Stimulated activated CD4-positive, alpha-beta T cell treated with anti-CD3 and anti-CD28 coated beads, Interleukin-12 subunit alpha, Interleukin-12 subunit beta, amount 100 ng/mL, for 4 hours (primary cell): ENCODE results near the gene SEPSECS.

Experiments
- DNase-seq: peaks from one replicate; pipeline ENCODE4 v3.0.0-alpha.2; 2020

SEPSECS gene

DNA sequence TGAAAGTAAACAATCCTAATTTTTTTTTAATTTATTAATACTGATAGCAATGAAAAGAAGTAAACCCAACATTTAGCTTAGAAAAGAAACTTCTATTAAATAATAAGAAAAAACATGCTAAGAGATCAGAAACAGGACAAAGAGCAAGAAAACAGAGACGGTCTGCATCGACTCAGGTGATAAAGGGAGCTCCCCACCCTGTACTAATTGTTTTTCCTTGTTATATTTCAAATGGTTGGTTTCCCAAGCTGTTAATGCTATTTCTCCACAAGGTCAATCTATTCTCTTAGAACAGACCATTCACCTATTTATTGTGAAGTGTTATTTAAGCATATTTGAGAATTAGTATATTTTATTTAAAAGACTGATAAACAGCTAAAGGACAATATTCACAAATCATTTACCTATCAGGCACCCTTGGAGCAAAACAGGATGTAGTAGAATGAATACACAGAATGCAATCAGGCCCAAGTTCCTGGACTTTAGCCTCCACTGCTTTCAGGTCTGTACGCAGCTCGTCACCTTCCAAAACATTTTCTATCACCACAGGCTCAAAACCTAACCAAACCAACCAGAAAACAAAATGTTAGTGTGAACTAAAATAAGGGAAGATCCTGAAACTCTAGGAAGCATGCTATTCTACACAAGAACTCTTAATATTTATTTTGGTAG is 5.5 kb downstream of the SEPSECS start:
- no peak for DNase-seq

- DNase-seq, result no peak
Measured at GRCh38 chr4:25146076-25146475, 14.2 kb downstream of the SEPSECS start.

DNA sequence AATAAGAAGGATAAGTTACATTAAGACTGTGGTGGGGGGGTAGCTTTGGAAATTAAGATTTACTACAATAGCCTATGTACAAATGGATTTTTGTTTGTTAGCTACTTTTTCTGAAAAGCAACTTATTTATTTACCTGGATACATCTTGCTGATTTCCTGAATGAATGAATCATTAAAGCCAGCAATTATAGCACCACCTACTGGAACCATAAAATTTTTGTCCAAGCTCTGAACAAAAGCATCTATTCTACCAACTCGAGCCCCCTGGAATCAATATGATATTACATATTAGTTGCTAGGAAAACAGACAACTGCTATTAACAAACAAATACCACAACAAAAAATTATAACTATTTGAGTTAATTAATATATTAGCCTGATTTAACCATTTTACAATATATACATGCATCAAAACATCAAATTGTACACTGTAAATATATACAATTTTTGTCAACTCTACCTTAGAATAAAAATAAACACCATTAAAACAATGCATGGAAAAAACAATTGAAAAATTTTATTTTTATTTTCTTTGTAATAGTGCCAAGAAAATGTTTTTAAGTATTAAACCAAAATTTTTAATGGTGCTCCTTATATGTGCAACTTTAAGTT is 15.3 kb downstream of the SEPSECS start:
- DNase-seq, result no peak

- DNase-seq, result no peak
Measured at GRCh38 chr4:25142468-25142867, 17.8 kb downstream of the SEPSECS start.

DNA sequence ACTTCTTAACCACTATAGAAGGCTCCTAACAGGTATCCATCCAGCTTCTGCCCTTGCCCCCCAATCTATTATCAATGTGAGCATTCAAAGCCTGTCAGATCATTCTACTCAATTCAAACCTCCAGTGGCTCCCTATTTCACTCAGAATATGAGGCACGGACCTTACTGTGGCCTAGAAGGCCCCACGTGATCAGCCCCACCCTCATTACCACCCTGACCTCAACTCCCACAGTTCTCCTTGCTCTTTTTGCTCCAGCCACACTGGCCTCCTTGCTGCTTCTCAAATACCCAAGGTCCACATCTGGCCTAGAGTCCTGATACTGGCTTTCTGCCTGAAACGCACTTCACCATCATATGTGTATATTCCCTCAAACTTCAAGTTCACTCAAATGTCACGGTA is 18.7 kb downstream of the SEPSECS start:
- no peak for DNase-seq

DNA sequence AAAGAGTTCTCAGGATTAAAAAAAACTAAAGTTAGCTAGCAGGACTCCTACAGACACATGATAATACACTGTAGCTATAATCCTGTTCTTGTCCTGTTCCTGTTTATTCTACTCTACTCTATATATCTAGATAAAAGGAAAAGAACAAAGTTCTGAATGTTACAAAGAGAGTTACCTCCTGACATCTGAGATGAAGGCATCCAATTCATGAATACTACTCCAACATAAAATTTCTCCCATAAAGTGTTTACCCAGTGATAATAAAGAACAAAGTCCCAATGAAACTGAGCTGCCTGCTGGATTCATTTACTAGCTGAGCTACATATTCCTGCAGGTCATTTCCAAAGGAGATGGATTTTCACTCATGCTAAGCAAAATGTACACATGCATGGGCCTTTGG is 27.1 kb downstream of the SEPSECS start:
- DNase-seq, result no peak

DNA sequence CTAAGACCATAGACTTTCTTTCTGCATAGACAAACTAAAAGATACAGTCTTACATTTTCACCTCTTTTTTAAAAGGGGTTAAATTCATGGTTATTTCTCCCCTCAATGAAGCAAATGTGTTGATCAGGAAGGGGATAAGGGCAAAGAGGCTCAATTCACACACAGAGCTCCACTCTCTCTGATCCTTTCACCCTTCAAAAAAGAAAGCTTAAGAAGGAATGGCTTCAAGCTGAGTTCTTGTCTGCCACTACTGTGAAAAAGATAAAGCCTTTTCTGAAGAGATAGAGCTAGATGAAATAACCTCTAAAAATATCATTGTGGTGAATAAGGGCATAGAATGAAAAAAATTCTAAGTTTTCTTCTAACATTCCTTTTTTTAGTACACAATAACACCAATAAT is 28.3 kb downstream of the SEPSECS start:
- no peak for DNase-seq

GRCh38 chr4:25131381-25131780 is 28.9 kb downstream of the SEPSECS start:
- no peak for DNase-seq

- DNase-seq, result no peak
Measured at GRCh38 chr4:25129917-25130316, 30.3 kb downstream of the SEPSECS start.

DNA sequence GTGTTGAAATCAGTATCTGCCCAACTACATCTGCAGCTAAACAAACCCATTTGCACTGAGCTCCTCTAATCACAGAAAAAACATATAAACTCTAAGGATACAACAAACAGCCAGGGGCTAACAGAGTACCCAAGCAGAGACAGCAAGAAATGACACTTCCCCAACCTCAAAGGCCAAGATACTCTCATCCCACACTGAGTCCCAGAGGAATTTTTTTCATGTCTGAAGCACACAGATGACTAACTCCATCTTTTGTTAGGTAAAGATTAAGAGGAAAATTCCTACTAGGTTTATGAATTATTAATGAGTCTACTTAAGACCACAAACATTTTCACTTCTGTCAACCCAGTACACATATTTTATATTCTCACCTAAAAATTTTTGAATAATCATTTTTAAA is 31.6 kb downstream of the SEPSECS start:
- no peak for DNase-seq

DNA sequence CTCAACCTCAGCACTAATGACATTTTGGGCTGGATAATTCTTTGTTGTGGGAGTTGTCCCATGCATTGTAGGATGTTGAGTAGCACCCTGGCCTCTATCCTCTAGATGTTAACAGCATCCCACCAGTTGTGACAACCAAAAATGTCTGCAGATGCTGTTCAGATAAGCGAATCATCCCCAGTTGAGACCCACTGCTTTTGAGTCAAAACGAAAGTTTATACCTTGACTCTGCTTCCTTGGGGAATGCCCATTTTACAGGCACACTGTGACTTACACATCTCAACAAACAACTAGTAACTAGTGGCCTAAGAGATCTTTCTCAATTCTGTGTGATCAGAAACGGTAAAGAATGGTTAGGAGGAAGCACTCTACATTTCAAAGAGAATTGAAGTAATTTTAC is 37.0 kb downstream of the SEPSECS start:
- DNase-seq, result no peak

DNA sequence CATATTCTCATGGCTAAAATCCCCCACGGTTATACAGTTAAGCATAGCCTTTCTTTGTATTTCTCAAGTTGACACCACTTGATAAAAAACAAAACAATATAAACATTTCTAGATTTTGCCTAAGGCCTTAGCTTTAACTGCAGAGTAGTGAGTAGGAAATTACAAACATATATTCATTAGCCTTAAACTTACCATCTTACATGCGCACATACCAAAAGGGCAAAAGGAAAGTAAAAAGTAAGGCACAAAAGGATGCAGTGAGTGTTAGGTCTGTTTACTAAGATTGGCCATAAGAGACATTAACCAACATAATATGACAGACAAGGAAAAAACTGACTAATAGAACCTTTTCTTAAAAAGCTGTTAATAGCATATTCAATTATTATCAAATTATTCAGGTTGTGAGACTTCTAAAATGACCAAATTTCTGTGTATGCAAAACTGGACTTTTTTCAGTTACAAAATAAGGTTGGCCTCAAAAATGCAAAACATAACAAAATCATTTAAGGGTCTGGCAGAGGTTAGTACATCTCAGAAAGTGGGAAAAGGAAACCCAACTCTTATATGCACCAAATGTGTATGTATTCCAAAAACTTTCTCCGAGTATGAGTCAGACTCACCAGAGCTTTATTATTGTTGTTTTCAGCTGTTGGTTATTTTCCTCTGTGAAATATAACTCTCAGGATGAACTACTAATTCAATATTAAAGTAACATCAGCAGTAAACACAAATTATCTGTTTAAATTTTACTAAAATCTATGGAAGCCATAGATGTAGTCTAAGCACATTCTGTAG is 39.9 kb downstream of the SEPSECS start:
- DNase-seq, result no peak

DNA sequence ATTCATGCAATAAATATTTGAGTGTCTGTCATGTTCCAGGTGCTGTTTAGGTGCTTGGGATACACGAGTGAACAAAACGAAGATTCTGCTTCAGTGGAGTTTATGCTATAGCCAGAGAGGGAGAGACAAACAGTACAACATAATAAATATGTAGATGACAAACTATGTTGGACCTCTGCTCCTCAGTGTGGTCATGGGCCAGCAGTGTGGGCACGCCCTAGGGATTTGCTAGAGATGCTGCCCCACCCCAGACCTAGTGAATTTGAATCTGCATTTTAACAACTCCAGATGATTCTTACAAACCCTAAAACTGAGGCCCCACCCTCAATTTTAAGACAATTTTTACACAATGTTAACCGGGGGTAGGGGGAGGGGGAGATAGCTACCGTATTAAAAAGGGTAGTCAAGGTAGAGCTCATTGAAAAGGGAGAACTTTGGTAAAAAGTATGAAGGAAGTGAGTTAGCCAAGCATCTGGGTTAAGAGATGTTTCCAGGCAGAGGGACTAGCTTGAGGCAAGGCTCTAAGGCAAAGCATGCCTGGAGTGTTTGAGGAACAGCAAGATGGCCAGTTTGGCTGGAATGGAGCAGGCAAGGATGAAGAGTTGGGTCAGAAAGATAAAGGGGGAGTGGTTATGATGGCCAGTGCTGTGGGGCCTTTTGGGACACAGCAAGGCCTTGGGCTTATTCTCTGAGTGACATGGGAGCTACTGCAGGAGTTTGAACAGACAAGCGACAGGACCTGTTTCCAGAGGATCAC is 42.4 kb downstream of the SEPSECS start:
- DNase-seq, result no peak

- DNase-seq, result no peak
Measured at GRCh38 chr4:25117274-25117673, 43.0 kb downstream of the SEPSECS start.

GRCh38 chr4:25113915-25114904 is 46.0 kb downstream of the SEPSECS start:
- DNase-seq, result no peak

DNA sequence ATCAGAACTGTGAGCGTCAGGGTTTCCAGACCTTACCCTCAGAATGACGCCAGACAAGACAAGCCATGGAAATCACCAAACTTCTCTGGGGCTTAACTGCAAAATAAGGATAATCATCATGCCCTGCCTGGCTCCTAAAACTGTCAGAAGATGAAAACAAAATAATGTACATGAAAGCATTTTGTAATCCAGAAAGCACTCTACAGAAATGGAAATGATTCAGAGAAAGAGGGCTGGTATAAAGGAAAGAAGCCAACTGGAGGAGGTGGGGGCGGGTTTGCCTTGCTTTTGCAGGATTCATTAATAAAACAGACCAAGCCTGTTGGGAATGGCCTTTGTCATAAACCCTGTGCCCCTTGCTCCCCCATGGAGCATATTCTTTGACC is 47.3 kb downstream of the SEPSECS start:
- DNase-seq, result no peak

DNA sequence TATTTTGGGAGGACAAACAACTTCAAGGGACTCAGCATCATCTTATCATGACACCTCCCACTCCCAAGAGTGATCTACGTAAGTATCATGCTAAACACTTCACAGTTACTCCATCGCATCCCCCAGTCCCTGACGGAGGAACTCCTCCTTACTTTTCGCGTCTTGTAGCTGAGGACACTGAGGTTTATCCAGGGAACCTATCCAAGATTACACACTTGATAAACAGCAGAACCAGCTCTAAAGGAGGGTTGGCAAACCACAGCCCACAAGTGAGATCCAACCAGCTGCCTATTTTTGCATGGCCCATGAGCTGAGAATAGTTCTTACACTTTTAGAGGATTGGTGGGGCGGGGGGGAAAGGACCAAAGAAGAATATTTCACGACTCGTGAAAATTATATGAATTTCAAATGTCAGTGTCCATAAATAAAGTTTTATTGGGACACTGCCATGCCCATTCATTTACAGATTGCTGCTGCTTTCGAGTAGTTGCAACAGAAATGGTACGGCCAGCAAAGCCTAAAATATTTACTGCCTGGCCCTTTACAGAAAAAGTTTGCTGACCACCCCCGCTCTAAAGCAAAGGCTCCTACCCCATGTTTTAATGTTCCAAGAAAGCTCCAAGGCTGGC is 47.8 kb downstream of the SEPSECS start:
- no peak for DNase-seq

DNA sequence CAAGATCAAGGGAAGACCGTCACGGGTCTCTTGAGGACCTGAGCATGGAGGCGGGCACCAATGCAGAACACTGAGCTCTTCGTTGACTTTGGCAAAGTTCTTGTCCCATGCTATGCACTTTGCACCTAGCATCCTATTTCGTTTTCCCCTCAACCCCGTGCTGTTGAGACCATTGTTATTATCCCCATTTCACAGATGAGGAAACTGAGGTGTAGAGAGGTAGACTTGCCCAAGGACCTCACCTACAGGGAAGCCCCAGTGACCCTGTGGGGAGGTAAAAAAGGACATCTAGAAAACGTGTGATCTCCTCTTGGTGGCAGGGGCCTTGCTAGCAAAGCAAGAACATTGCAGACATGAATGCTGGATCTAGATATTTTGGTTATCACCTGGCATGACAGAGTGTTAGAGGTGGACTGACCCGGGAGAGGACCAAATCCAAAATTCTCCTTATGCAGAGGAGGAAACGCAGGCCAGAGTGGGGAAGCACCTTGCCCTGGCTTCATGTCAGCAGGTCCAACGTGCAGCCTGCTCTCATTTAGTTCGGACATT is 48.5 kb downstream of the SEPSECS start:
- DNase-seq, result no peak

GRCh38 chr4:25110527-25111329 is 49.5 kb downstream of the SEPSECS start:
- no peak for DNase-seq

DNA sequence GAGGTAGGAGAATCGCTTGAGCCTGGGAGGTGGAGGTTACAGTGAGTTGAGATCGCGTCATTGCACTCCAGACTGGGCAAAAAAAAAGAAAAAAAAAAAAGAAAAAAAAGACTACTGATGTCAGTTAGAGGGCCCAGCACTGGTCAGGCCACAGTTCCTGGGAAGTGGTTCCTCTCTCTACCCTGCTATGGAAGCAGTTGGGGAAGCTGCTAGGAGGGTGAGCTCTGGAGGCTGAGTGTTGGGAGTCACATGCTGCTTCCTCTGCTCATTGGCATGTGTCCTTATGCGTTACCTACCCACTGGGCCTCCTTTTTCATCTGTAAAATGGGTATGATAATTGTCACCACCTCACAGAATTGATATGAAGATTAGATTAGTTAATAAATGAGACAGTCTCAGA is 50.7 kb downstream of the SEPSECS start:
- DNase-seq, result no peak

DNA sequence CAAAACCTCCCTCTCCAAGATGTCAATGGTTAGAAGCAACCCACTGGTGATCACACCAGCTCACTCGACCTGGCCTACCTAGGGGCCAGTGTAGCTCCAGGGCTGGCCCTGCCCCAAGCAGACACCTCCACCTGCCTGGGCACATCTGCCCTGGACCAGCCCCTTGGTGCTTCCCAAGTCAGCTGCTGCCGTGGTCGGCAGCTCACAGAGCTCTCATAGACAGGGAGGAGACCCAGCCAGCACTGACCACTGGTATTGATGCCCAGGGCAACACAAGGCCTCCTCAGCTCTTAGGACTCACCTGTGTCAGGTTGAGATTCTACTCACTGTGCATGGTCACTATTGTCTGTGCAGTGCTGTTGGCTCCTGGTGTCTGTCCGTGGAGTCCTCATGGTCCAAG is 51.7 kb downstream of the SEPSECS start:
- DNase-seq, result no peak
